Pancreas (tissue), 10 donors: ENCODE results near the gene RUNX1. TPM values are rescaled to one million over a fixed set of nuclear protein-coding genes. Genes with fewer than 3 reads are reported as not detected.

Experiments
- ATAC-seq, 4 donors: fragments of 200-7000 bp; cut with Tn5 transposase; one replicate each; pipeline versions ENCODE4 v1.8.0 to v1.9.1; 2020; ENCODE audit warnings: mild to moderate bottlenecking in 4 of 4, moderate library complexity in 4 of 4
- DNase-seq, 6 donors: peaks; one replicate each; pipeline ENCODE4 v3.0.0-alpha.2; 2020
- FAIRE-seq: peaks from 2 replicates; lab custom pipeline; 2012; peaks lifted over from hg19 to GRCh38; lab: Jason Lieb, UNC
- H3K27ac ChIP-seq, 4 donors: fragments of 200-600 bp; sonication (generic); 1 replicate in 3 of 4; 2 replicates in 1 of 4; pipeline versions ENCODE4 v1.5.0 to v1.8.0; 2020
- H3K27me3 ChIP-seq, 4 donors: fragments of 200-600 bp; one replicate each; pipeline ENCODE4 v1.8.0; 2021
- H3K36me3 ChIP-seq, 3 donors: fragments of 200-600 bp; sonication (generic) in 1 of 3; one replicate each; pipeline versions ENCODE4 v1.5.0 to v1.8.0; 2020 to 2021
- H3K4me1 ChIP-seq, 3 donors: fragments of 200-600 bp; one replicate each; pipeline ENCODE4 v1.8.0; 2021
- H3K4me3 ChIP-seq, 4 donors: fragments of 200-600 bp; sonication (generic) in 2 of 4; one replicate each; pipeline versions ENCODE4 v1.5.0 to v1.8.0; 2020 to 2021
- H3K9me3 ChIP-seq, 4 donors: fragments of 200-600 bp; one replicate each; pipeline ENCODE4 v1.8.0; 2021
- WGBS, 2 donors: extraction: QIAGEN DNeasy Blood & Tissue Kit; methylation state at CpG; one replicate each; pipeline ENCODE4 v1.1.7; 2013; 5-methylcytosine and 5-hydroxymethylcytosine counted together
- intact Hi-C, 3 donors: fragments of 100-400 bp; cut with DNase I; formaldehyde crosslinking; loops; one replicate each; pipeline versions ENCODE4 v1.11.1 to v1.14.2; 2022
- polyA plus RNA-seq, 2 donors: library from polyadenylated mRNA; stranded (reverse); fragments of 200-250 nt; gene quantifications; one replicate each; pipeline ENCODE4 v1.2.3, GENCODE V29; 2013
- total RNA-seq, 6 donors: library from RNA; stranded (reverse); fragmentation: NEBNext Ultra II Directional in 4 of 6; extraction: Animal tissue kit (Norgen Biotek cat#: 25700) in 4 of 6; gene quantifications; one replicate each; pipeline versions ENCODE4 v1.2.1 to v1.2.4, GENCODE V29; 2021 to 2023
- TF ChIP-seq, protein P1 (sequence below), 4 donors: fragments of 200-600 bp; sonication (generic) in 3 of 4; IDR thresholded peaks; one replicate each; pipeline versions ENCODE4 v1.5.0 to v1.8.0; 2021; ENCODE audit warnings: antibody characterized with exemption in 4 of 4
- donor health status: healthy with polysubstance abuse.
- donor health status: DM: no; HTN: no; CAD: no; lungs with moderate emphysema.
- donor health status: DM: no; HTN: no; CAD: no.
- donor health status: control.
- donor health status: control.
- donor health status: Bipolar disorder and iron deficiency.
- donor health status: DM: yes; HTN: yes; CAD: no.
- donor health status: DM: no; HTN: no; CAD: no.
- donor health status: DM: no; HTN: no; CAD: no.
- donor health status: DM: yes; HTN: yes; CAD: no.

The RUNX1 gene
- total and polyA plus RNA-seq, 8 donors, result 2.1 to 38.2 (median 4.5) TPM

DNA sequence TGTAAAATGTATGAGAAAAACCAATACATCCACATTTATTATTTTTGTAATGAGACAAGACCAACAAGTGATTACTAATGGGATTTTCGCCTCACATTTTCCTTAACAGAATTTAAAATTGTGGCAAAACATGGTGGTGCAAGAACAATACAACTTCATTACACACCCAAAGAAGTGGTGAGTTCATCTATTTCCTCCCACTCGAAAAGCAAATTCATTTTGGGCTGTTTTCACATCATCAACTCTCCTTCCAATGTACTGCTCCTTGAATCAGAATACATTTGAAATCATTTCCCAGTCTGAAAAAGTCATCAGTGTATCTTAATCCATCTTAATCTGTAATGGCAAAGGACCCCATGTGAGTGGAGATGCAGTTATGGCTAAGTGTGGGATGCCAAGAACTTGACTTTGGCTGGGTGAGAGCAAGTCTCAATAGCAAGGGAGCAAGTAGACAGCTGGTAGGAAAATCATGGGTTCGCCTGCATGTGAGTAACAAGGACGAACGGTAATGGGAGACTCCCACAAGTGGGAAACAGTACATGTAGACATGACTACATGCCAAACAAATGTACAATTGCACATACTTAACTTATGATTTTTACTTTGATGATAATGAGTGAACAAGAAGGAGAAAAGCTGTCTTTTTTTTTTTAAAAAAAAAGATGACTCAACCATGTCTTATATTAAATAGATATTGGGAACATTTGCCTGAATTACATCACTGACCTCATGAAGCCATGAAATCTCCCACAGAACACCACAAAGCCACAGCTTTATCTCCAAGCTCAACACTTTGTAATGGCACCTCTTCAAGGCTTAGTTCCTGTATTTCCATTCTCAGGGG, 46.0 kb downstream of the RUNX1 start:
- TF ChIP-seq, protein P1, sequence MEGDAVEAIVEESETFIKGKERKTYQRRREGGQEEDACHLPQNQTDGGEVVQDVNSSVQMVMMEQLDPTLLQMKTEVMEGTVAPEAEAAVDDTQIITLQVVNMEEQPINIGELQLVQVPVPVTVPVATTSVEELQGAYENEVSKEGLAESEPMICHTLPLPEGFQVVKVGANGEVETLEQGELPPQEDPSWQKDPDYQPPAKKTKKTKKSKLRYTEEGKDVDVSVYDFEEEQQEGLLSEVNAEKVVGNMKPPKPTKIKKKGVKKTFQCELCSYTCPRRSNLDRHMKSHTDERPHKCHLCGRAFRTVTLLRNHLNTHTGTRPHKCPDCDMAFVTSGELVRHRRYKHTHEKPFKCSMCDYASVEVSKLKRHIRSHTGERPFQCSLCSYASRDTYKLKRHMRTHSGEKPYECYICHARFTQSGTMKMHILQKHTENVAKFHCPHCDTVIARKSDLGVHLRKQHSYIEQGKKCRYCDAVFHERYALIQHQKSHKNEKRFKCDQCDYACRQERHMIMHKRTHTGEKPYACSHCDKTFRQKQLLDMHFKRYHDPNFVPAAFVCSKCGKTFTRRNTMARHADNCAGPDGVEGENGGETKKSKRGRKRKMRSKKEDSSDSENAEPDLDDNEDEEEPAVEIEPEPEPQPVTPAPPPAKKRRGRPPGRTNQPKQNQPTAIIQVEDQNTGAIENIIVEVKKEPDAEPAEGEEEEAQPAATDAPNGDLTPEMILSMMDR (IDR thresholded peaks at IDR 0.05), result no peak
- no peak overlapping the region for H3K27ac ChIP-seq
- WGBS, 2 donors, result 85 to 88% methylated on average over 5 of the region's 5 CpGs
- no peaks in the 10 kb centered on the region for H3K36me3 ChIP-seq
- intact Hi-C loops, result no loop called here
- no peak for FAIRE-seq
- no peaks in the 10 kb centered on the region for H3K4me1 ChIP-seq
- no peak overlapping the region for H3K4me3 ChIP-seq
- H3K27me3 ChIP-seq, result no peaks in the 10 kb centered on the region
- H3K9me3 ChIP-seq, result no peaks in the 10 kb centered on the region
- no peak for DNase-seq
- ATAC-seq, result peak in 1 of 4 donors; percentile 27

DNA sequence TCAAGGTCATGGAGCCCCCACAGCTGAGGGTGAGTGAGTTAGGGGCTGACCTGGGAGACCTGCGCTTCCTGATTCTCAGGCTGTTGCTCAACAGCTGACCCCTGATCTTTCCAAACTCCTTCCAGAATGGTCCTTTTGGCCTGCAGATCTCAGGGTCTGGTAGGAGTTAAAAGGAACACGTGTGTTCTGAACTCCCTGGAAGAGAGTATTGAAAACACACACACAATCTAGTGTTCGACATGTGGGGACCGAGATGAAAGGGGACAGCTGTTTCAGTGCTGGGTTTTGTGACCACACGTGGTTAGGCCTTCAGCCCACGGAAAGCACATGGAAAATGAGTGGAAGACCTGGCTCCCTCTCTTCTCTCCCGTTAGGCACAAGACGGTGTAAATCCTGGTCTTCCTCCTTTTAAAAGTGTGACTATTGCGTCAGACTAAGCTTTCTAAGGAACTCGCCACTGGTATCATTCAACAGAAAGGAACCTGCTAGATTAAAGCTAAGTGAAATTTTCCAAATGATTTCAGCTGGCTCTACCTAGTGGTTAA, 49.6 kb downstream of the RUNX1 start:
- H3K27ac ChIP-seq, result no peak overlapping the region
- intact Hi-C loops, result no loop called here
- 82 to 84% methylated on average over 10 of the region's 10 CpGs for WGBS, 2 donors

DNA sequence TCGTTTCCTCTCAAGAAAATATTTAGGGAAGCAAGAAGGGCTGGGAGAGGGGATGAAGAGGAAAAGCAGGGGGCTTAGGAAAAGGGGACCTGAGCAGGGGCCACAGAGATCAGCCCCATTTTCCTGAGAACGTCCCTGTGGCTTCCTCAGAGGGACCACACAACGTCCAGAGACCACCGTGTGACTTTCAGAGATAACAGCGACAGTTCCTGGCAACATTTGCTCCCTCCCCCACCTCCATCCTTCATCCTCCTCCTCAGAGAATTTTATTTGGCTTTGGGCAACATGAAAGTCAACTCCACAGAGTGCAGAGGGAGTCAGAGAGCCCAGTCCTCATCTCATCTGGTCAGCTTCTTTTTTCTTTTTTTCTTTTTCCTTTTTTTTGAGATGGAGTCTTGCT, 50.9 kb downstream of the RUNX1 start:
- TF ChIP-seq, protein P1 (IDR thresholded peaks at IDR 0.05), result no peak
- Histone ChIP-seq H3K4me1 (no peaks in the 10 kb centered on the region), H3K36me3 (no peaks in the 10 kb centered on the region), H3K4me3 (no peak overlapping the region), H3K27ac (no peak overlapping the region), H3K27me3 (no peaks in the 10 kb centered on the region), H3K9me3 (no peaks in the 10 kb centered on the region)
- intact Hi-C loops, result no loop called here
- 64 to 73% methylated on average over 5 of the region's 5 CpGs for WGBS, 2 donors
- FAIRE-seq, result no peak
- ATAC-seq, result no peak
- no peak for DNase-seq

More for the DNA sequence above, 49.6 kb downstream of the RUNX1 start:
- Histone ChIP-seq H3K4me3 (no peak overlapping the region), H3K4me1 (no peaks in the 10 kb centered on the region), H3K9me3 (no peaks in the 10 kb centered on the region), H3K27me3 (no peaks in the 10 kb centered on the region), H3K36me3 (no peaks in the 10 kb centered on the region)
- FAIRE-seq (no peak), DNase-seq (no peak), ATAC-seq (peak in 1 of 4 donors; percentile 34)
- TF ChIP-seq, protein P1 (IDR thresholded peaks at IDR 0.05), result no peak

DNA sequence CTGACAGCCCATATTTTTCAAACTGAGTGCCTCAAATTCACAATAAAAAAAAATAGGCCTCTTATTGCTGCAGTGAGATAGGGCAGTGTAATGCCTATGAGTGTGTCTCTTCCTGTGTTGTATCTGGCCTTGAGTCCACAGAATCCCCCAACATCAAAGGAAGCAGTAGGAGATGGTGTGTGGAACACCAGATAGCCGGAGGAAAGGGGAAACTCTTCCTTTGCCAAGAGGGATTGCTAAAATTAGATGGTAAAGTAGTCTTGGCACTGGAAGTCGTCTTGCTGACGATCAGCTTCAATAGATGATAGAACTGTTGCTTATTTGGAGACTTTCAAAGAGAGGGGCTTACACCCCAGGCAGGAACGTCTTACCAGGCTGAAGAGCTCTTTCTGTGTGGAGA, 51.8 kb downstream of the RUNX1 start:
- Histone ChIP-seq H3K27me3 (no peaks in the 10 kb centered on the region), H3K36me3 (no peaks in the 10 kb centered on the region), H3K27ac (no peak overlapping the region), H3K4me1 (no peaks in the 10 kb centered on the region), H3K4me3 (no peak overlapping the region), H3K9me3 (no peaks in the 10 kb centered on the region)
- WGBS, 2 donors, result 60 to 75% methylated on average over 4 of the region's 4 CpGs
- TF ChIP-seq, protein P1 (IDR thresholded peaks at IDR 0.05), result no peak
- intact Hi-C loops, result loop anchor here in 1 of 3 donors (2.0 kb wide), 1 partner anchor 20 kb away; no protein-coding TSS in a partner anchor
- ATAC-seq (no peak), FAIRE-seq (no peak), DNase-seq (no peak)
